Natural killer cell (primary cell): ENCODE measurements around the gene LRRN2. TPM values are rescaled to one million over a fixed set of nuclear protein-coding genes. Genes with fewer than 3 reads are reported as not detected.

Experiments
- ATAC-seq, 3 donors: fragments of 150-1000 bp in 2 of 3; fragments of 200-7000 bp in 1 of 3; cut with Tn5 transposase; 1 replicate in 1 of 3; 2 replicates in 2 of 3; pipeline ENCODE4 v1.10.0; 2021; ENCODE audit warnings: mild to moderate bottlenecking in 2 of 3, moderate library complexity in 2 of 3
- DNase-seq, 2 donors: peaks; one replicate each; pipeline versions ENCODE4 v3.0.0 to v3.0.0-alpha.2; 2013 to 2021; ENCODE audit warnings: mixed read lengths in 1 of 2
- H3K27ac ChIP-seq: one replicate; pipeline ENCODE4 v1.5.1; 2013; ENCODE audit warnings: mild to moderate bottlenecking, low read length
- H3K27me3 ChIP-seq: one replicate; pipeline ENCODE4 v1.6.1; 2013; ENCODE audit warnings: low read length; ENCODE audit not compliant: control insufficient read depth, insufficient read depth
- H3K36me3 ChIP-seq: one replicate; pipeline ENCODE4 v1.6.1; 2013; ENCODE audit warnings: low read length; ENCODE audit not compliant: control insufficient read depth, insufficient read depth
- H3K4me1 ChIP-seq: one replicate; pipeline ENCODE4 v1.6.1; 2013; ENCODE audit warnings: low read length; ENCODE audit not compliant: control insufficient read depth, insufficient read depth
- H3K4me3 ChIP-seq: one replicate; pipeline ENCODE4 v1.5.1; 2013; ENCODE audit warnings: low read length
- H3K9me3 ChIP-seq: one replicate; pipeline ENCODE4 v1.6.1; 2013; ENCODE audit warnings: low read length; ENCODE audit not compliant: control insufficient read depth, insufficient read depth
- H3K27ac Mint-ChIP-seq, 2 donors: one replicate each; pipeline ENCODE4 v1.8.0; 2022; ENCODE audit warnings: mild to moderate bottlenecking in 2 of 2, mixed read lengths in 2 of 2, moderate library complexity in 1 of 2
- H3K27me3 Mint-ChIP-seq, 2 donors: one replicate each; pipeline ENCODE4 v1.8.0; 2022; ENCODE audit warnings: low read depth in 2 of 2, mixed read lengths in 2 of 2
- H3K36me3 Mint-ChIP-seq: one replicate; pipeline ENCODE4 v1.8.0; 2022; ENCODE audit warnings: mixed read lengths
- H3K4me1 Mint-ChIP-seq, 2 donors: one replicate each; pipeline ENCODE4 v1.8.0; 2022; ENCODE audit warnings: mixed read lengths in 2 of 2
- H3K4me3 Mint-ChIP-seq: one replicate; pipeline ENCODE4 v1.8.0; 2022; ENCODE audit warnings: mild to moderate bottlenecking, moderate library complexity, mixed read lengths
- H3K9me3 Mint-ChIP-seq, 2 donors: one replicate each; pipeline ENCODE4 v1.8.0; 2022; ENCODE audit warnings: mixed read lengths in 2 of 2
- CTCF ChIP-seq: fragments of 200-600 bp; IDR thresholded peaks from one replicate; pipeline ENCODE4 v1.8.0; 2022; ENCODE audit warnings: antibody characterized with exemption
- WGBS: methylation state at CpG from one replicate; pipeline ENCODE4 v1.1.7; 2013; ENCODE audit warnings: missing lambda C conversion rate; ENCODE audit not compliant: insufficient coverage; 5-methylcytosine and 5-hydroxymethylcytosine counted together
- intact Hi-C: fragments of 100-400 bp; cut with micrococcal nuclease; formaldehyde crosslinking; loops from one replicate; pipeline ENCODE4 v1.14.2; 2022
- total RNA-seq, 4 donors: library from RNA; stranded (reverse); fragments of 120-200 nt in 1 of 4; gene quantifications; one replicate each; pipeline versions ENCODE4 v1.2.3 to v1.2.4, GENCODE V29; 2013 to 2022

Gene LRRN2
- total RNA-seq, 3 donors from 2014 or later (not counting 1 experiment from before 2014, with no cell fraction given) = 0.10 to 0.27 TPM; not detected in 1

- TF ChIP-seq CTCF = no peak
- Histone ChIP-seq H3K4me1 (no peaks in the 10 kb centered on the region), H3K36me3 (no peaks in the 10 kb centered on the region), H3K27me3 (peaks cover 4% of the 10 kb centered on the region), H3K4me3 (no peak overlapping the region), H3K27ac (no peak overlapping the region), H3K9me3 (no peaks in the 10 kb centered on the region)
- Mint-ChIP-seq H3K4me1 (no peaks in the 10 kb centered on the region), H3K36me3 (no peaks in the 10 kb centered on the region), H3K27me3 (peaks cover 28 to 56% of the 10 kb centered on the region in 2 donors), H3K9me3 (peaks cover 0 to under 1% of the 10 kb centered on the region in 2 donors), H3K4me3 (no peak overlapping the region), H3K27ac (no peak overlapping the region)
- 80% methylated on average over 1 of the region's 4 CpGs for WGBS
- ATAC-seq (no peak), DNase-seq (no peak)
- intact Hi-C loops = no loop called here
Measured at GRCh38 chr1:204733289-204733688, 47.8 kb upstream of the LRRN2 start.

GRCh38 chr1:204731985-204732575 is 46.5 kb upstream of the LRRN2 start:
- Histone ChIP-seq H3K27ac (no peak overlapping the region), H3K36me3 (no peaks in the 10 kb centered on the region), H3K9me3 (no peaks in the 10 kb centered on the region), H3K4me3 (no peak overlapping the region), H3K27me3 (peaks cover 4% of the 10 kb centered on the region), H3K4me1 (no peaks in the 10 kb centered on the region)
- intact Hi-C loops = no loop called here
- Mint-ChIP-seq H3K27me3 (peaks cover 19 to 44% of the 10 kb centered on the region in 2 donors), H3K36me3 (no peaks in the 10 kb centered on the region), H3K4me3 (no peak overlapping the region), H3K27ac (no peak overlapping the region), H3K9me3 (no peaks in the 10 kb centered on the region), H3K4me1 (no peaks in the 10 kb centered on the region)
- TF ChIP-seq CTCF = no peak
- ATAC-seq = no peak
- WGBS = 85% methylated on average over 5 of the region's 5 CpGs
- no peak for DNase-seq

GRCh38 chr1:204731509-204731908 is 46.0 kb upstream of the LRRN2 start:
- 79% methylated on average over 6 of the region's 6 CpGs for WGBS
- ATAC-seq (no peak), DNase-seq (no peak)
- no peaks in the 10 kb centered on the region for H3K36me3 Mint-ChIP-seq
- H3K27ac Mint-ChIP-seq = no peak overlapping the region
- no peaks in the 10 kb centered on the region for H3K36me3 ChIP-seq
- H3K4me3 Mint-ChIP-seq = no peak overlapping the region
- H3K4me3 ChIP-seq = no peak overlapping the region
- intact Hi-C loops = no loop called here
- peaks cover 4% of the 10 kb centered on the region for H3K27me3 ChIP-seq
- no peaks in the 10 kb centered on the region for H3K9me3 Mint-ChIP-seq
- peaks cover 16 to 38% of the 10 kb centered on the region in 2 donors for H3K27me3 Mint-ChIP-seq
- no peaks in the 10 kb centered on the region for H3K4me1 Mint-ChIP-seq
- TF ChIP-seq CTCF = no peak
- H3K9me3 ChIP-seq = no peaks in the 10 kb centered on the region
- H3K27ac ChIP-seq = no peak overlapping the region
- no peaks in the 10 kb centered on the region for H3K4me1 ChIP-seq
